ENCODE measurements around the gene NSUN5. TPM values are rescaled to one million over a fixed set of nuclear protein-coding genes. Genes with fewer than 3 reads are reported as not detected.

Gene NSUN5
- total and polyA plus RNA-seq, 7 donors, result 13.8 to 35.6 (median 23.2) TPM

DNA sequence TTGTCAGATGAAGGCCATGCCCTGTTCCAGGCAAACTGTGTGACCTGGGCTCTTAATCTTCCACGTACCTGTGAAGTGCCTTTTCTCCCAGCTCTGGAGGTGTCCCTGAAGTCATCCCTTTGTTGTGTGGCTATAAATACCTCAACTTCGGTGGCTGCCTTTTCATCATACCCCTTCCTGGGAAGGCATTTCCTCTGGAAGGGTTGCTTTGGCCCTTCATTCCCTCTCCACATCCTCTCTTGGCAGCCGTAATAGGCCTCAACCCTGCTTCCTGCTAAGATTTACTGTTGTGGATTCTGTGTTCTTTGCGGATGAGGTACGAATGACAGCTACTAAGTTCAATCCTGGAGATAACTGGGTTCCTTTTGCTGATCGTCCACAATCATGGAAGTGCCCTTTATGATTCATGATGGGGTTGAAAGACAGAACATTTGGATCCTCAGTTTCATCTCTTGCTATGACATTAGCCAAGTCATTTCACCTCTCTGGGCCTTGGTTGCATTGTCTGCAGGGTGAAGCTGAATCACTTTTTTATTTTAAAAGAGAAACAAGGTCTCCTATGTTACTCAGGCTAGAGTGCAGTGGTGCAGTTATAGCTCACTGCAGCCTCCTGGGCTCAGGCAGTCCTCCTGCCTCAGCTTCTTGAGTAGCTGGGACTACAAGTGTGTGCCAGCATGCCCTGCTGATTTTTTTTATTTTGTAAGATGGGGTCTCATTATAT, 43.0 kb upstream of the NSUN5 start:
- no peak overlapping the region for H3K4me3 ChIP-seq
- intact Hi-C loops (cut with DNase I), result no loop called here
- no peak for TF ChIP-seq CTCF (IDR thresholded peaks at IDR 0.05)
- TF ChIP-seq POLR2AphosphoS5 (IDR thresholded peaks at IDR 0.05), result no peak
- TF ChIP-seq EP300 (IDR thresholded peaks at IDR 0.05), result no peak
- H3K4me1 ChIP-seq, result no peaks in the 10 kb centered on the region
- no peaks in the 10 kb centered on the region for H3K36me3 ChIP-seq
- no peak for DNase-seq
- H3K27ac ChIP-seq, result no peak overlapping the region
- no peaks in the 10 kb centered on the region for H3K9me3 ChIP-seq
- peaks cover 0 to 5% (median 0%) of the 10 kb centered on the region in 3 donors for H3K27me3 ChIP-seq
- 74 to 83% methylated on average over 6 of the region's 6 CpGs for WGBS, 2 donors

DNA sequence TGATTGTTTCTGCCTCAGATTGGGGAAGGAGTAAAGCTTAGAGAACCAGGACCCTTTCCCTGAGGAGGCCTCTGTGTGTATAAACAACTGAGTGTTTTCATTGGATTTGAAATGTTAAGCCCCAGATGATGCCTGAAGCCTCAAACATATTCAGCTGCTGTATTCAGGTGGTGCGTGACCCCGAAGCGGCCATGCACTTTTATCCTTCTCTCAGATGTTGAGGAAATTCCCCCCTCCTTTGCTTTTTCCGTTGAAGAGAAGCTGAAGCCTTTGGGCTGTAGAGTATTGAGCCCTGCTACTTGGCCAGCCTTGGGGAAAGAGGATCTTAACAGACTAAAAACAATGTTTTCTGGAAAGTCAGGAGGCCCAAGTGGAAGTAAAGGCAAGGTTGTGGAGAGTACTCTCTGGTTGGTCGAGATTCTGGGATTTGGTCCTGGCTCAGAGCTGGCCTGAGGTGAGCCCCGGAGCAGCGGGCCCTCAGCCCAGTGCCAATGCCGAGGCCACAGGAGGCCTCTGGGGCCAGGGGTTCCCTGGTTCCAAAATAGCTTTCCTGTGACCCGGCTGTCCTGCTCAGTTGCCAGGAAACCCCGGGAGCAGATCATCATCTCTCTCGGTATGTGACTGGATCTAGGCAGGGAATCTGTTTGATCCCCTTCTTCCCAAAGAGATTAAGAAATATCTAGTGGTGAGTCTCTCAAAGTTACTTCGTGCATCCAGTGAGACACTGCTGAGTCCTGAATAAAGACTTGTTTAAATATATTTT, 41.9 kb upstream of the NSUN5 start:
- WGBS, 2 donors, result 80 to 87% methylated on average over 12 of the region's 12 CpGs
- intact Hi-C loops (cut with DNase I), result no loop called here

GRCh38 chr7:73349763-73350162, 41.1 kb upstream of the NSUN5 start:
- TF ChIP-seq POLR2A (IDR thresholded peaks at IDR 0.05) (no peak), CTCF (IDR thresholded peaks at IDR 0.05) (no peak), EP300 (IDR thresholded peaks at IDR 0.05) (no peak), POLR2AphosphoS5 (IDR thresholded peaks at IDR 0.05) (no peak)
- 87 to 88% methylated on average over 6 of the region's 6 CpGs for WGBS, 2 donors
- no peak for DNase-seq
- Histone ChIP-seq H3K27ac (no peak overlapping the region), H3K4me1 (no peaks in the 10 kb centered on the region), H3K9me3 (no peaks in the 10 kb centered on the region), H3K27me3 (peaks cover 0 to 5% (median 0%) of the 10 kb centered on the region in 3 donors), H3K4me3 (no peak overlapping the region), H3K36me3 (no peaks in the 10 kb centered on the region)
- intact Hi-C loops (cut with DNase I), result loop anchor here (10.0 kb wide), 1 partner anchor 45 kb away; no protein-coding TSS in a partner anchor

More for the DNA sequence above, 41.9 kb upstream of the NSUN5 start:
- Histone ChIP-seq H3K4me1 (no peaks in the 10 kb centered on the region), H3K27ac (no peak overlapping the region), H3K9me3 (no peaks in the 10 kb centered on the region), H3K4me3 (no peak overlapping the region), H3K27me3 (peaks cover 0 to 5% (median 0%) of the 10 kb centered on the region in 3 donors), H3K36me3 (no peaks in the 10 kb centered on the region)
- no peak for DNase-seq
- TF ChIP-seq EP300 (IDR thresholded peaks at IDR 0.05), result no peak
- no peak for TF ChIP-seq POLR2AphosphoS5 (IDR thresholded peaks at IDR 0.05)
- no peak for TF ChIP-seq POLR2A (IDR thresholded peaks at IDR 0.05)
- no peak for TF ChIP-seq CTCF (IDR thresholded peaks at IDR 0.05)

GRCh38 chr7:73345951-73346350, 37.3 kb upstream of the NSUN5 start:
- H3K4me3 ChIP-seq, result no peak overlapping the region
- no peaks in the 10 kb centered on the region for H3K36me3 ChIP-seq
- DNase-seq, result no peak
- H3K27me3 ChIP-seq, result peaks cover 0 to 5% (median 0%) of the 10 kb centered on the region in 3 donors
- intact Hi-C loops (cut with DNase I), result loop anchor here (10.0 kb wide), 1 partner anchor 49 kb away; no protein-coding TSS in a partner anchor
- no peaks in the 10 kb centered on the region for H3K9me3 ChIP-seq
- WGBS, 2 donors, result 58 to 66% methylated on average over 8 of the region's 8 CpGs
- H3K27ac ChIP-seq, result no peak overlapping the region
- TF ChIP-seq CTCF (IDR thresholded peaks at IDR 0.05) (no peak), POLR2AphosphoS5 (IDR thresholded peaks at IDR 0.05) (no peak), EP300 (IDR thresholded peaks at IDR 0.05) (no peak)
- H3K4me1 ChIP-seq, result peaks cover 0 to 10% (median 6%) of the 10 kb centered on the region in 4 donors
